ENCODE data around the gene OPN5.

DNA sequence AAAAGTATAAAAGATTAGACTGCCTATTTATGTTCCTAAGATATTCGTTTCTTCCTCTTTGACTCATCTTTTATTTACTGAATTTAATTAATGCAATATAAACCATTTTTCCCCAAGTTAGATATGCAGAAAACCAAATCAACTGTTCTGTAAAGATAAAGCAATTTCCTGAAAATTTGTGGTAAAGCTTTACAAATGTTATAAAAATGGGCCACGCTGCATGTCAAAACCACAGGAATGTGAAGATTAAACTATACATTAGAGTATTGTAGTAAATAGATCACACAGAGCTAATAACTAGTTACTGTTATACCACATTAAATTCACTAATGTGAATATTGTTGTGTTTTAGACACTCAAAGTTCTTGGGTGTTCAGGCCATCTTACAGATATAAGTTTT is 83.4 kb downstream of the OPN5 start:
- TF ChIP-seq, protein P1, sequence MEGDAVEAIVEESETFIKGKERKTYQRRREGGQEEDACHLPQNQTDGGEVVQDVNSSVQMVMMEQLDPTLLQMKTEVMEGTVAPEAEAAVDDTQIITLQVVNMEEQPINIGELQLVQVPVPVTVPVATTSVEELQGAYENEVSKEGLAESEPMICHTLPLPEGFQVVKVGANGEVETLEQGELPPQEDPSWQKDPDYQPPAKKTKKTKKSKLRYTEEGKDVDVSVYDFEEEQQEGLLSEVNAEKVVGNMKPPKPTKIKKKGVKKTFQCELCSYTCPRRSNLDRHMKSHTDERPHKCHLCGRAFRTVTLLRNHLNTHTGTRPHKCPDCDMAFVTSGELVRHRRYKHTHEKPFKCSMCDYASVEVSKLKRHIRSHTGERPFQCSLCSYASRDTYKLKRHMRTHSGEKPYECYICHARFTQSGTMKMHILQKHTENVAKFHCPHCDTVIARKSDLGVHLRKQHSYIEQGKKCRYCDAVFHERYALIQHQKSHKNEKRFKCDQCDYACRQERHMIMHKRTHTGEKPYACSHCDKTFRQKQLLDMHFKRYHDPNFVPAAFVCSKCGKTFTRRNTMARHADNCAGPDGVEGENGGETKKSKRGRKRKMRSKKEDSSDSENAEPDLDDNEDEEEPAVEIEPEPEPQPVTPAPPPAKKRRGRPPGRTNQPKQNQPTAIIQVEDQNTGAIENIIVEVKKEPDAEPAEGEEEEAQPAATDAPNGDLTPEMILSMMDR (conservative IDR thresholded peaks at IDR 0.05 in 1 of 2, IDR thresholded peaks at IDR 0.05 in 1 of 2; ENCODE audit: low read depth in 1 of 2, low read length in 2 of 2) = no peak
- TF ChIP-seq EZH2 (IDR thresholded peaks at IDR 0.05; ENCODE audit: low read length, missing control alignments) = no peak

Data from fibroblast of lung (primary cell).